GM19238 (cell line): ENCODE results near the gene CBLN3.

Experiments
- DNase-seq: peaks from one replicate; pipeline ENCODE4 v3.0.0; 2011; ENCODE audit warnings: low spot score; ENCODE audit not compliant: insufficient read length

Gene CBLN3

GRCh38 chr14:24426150-24426911 lies 3.1 kb downstream of the CBLN3 start:
- DNase-seq = no peak

GRCh38 chr14:24425704-24426103 lies 3.8 kb downstream of the CBLN3 start:
- no peak for DNase-seq

DNA sequence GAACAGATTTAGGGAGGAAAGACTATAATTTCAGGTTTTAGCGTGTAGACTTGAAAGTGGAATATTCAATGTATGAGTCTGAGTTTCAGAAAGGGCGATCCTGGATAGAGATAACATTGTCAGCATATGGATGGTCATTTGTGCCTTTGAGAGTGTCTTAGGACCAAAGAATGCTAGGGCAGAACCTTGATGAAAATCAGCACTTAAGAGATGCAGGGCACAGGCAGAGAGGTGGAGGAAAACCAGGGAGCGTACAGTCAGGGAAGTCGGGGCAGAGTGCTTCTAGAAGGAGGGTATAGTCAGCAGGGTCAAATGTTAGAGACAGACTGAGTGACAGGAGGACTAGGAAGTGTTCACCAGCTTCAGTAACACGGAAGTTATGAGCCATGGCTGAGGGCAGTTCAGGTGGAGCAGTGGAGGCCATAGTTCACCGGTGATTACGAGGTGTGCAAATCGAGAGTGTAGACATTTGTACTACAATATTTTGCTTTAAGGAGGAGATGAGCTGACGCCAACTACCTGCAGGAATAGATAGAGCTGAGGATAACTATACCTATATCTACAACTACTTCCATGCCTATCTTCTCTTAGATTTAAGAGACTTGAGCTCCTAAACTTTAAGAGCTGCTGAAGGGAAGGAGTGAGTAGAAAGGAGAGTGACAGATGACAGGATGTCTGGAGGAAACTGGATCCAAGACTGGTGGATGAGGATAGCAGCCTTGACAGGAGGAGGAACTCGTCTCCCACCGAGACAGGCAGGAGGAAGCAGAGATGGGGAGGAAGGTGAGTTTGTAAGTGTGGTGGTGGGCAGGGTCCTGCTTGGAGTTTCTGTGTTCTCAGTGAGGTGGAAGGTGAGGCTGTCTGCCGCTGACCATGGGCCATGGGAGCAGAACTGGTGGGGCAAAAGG lies 6.5 kb downstream of the CBLN3 start:
- no peak for DNase-seq

- no peak for DNase-seq
These were observed 7.2 kb downstream of the CBLN3 start for GRCh38 chr14:24422261-24422660.

DNA sequence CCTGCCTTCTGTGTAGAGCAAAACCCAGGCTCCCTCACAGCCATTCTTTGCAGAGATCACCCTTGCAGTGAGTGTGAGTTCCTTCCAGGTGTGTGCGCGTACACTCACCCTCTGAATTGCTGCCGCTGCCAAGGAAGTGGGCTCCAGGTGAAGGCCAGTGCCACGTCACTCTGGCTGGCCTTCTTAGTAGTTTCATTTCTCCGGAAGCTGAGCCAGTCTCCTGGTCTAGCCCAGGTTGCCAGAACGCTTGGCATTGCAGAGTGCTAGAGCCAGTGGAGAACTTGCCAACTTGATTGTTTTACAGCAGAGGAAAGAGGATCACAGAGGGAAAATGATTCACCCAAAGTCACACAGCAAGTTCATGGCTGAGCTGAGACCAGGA lies 11.0 kb downstream of the CBLN3 start:
- DNase-seq = no peak

DNA sequence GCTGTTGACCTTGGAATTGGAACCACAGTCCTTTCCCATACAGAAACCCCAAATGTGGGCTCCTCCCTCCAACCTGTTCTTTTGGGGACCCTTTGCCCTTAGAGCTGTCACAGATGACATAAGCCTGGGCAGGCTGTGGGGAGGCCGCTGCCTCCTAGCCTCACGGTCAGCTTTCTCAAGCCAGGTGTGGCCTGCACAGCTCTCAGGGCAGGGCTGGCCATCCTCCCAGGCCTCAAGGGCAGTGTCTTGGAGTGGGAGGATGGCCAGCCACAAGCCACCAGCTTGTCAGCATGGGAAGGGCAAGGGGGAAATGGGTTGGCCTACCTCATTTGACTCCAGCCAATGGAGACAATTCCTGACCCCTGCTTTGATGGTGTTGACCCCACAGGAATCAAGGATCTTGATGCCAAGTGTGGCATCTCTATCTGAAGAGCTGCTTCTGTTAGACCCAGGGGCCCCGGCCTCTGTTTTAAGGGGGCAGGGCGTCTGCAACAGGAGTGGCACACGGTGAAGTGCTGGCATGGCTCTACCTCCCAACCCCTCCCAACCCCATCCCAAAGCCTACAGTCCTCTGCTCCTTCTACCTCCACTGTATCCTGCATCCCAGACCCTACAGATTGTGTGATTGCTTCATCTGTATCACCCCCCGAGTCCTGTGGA lies 11.5 kb downstream of the CBLN3 start:
- no peak for DNase-seq

- DNase-seq = no peak
These were observed 12.4 kb downstream of the CBLN3 start for GRCh38 chr14:24416932-24417619.

DNA sequence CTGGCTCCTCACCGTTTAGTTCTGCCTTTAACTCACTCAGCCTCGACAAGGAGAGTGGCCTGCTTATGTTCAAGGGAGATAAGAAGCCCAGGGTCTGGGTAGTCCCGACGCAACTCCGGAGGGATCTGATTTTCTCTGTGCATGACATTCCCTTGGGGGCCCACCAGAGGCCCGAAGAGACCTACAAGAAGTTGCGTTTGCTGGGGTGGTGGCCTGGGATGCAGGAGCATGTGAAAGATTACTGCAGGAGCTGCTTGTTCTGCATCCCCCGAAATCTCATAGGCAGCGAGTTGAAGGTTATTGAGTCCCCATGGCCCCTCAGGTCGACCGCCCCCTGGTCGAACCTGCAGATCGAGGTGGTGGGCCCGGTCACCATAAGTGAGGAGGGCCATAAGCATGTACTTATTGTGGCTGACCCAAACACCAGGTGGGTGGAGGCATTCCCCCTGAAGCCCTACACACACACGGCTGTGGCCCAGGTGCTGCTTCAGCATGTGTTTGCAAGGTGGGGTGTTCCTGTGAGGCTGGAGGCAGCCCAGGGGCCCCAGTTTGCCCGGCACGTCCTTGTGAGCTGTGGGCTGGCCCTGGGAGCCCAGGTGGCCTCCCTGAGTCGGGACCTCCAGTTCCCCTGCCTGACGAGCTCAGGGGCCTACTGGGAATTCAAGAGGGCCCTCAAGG lies 13.1 kb downstream of the CBLN3 start:
- no peak for DNase-seq

GRCh38 chr14:24415421-24416253 lies 13.8 kb downstream of the CBLN3 start:
- no peak for DNase-seq

- no peak for DNase-seq
These were observed 14.6 kb downstream of the CBLN3 start for GRCh38 chr14:24414732-24415420.

- no peak for DNase-seq
These were observed 15.4 kb downstream of the CBLN3 start for GRCh38 chr14:24414077-24414476.

DNA sequence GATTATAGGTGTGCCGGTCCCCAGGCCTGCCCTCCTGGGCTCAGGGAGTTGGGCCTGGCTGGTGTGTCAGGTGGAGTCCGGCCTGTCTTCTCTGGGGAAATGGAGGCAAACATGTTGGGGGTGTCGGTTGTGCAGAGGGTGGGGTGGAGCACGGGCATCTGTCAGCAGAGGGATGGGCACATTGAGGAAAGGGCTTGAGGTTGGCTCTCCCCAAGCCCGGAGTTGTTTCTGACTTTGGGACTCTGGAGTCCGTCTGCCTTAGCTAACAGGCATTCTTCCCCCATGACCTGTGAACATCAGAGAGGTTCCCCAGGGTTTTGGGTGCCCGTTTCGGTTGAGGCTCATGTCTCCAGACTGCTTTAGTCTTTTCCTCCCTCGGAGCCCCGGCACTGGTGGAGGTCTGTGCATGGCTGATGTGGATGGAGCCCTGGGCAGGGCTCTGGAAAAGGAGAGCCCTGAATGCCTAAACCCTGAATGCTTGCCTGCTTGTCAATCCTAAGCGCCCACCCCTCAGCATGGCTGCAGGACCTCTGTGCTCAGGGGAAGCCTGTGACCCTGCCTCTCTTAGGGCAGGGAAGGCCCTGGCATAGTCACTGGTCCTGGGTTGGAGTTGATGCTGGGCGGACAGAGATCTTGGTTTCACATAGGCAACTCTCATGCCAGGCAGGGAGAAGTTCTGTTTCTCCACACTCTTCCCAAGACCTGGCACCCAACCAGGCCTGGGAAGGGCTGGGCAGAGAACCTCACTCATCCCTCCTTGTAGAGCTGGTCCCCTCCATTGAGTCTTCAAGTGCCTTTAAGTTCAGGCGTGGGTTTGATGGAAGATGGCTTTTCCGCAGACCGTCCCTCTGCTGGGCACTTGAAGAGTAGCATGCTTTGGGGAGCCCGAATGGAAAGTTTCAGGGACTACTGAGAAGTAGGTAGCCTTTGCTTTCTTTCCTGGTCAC lies 17.8 kb downstream of the CBLN3 start:
- DNase-seq = peak; percentile 45

- no peak for DNase-seq
These were observed 19.5 kb downstream of the CBLN3 start for GRCh38 chr14:24409956-24410355.

DNA sequence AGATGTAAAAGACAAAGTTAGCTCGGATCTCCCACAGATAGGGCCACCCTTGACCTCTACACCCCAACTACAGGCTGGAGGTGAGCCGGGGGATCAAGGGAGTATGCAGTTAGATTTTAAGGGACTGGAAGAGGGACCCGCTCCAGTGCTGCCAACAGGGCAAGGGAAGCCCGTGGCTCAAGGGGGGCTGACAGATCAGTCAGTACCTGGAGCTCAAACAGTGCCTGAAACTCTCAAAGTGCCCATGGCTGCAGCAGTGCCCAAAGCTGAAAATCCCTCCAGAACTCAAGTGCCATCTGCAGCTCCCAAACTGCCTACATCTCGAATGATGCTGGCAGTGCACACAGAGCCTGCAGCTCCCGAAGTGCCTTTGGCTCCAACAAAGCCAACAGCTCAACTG lies 20.3 kb downstream of the CBLN3 start:
- no peak for DNase-seq

DNA sequence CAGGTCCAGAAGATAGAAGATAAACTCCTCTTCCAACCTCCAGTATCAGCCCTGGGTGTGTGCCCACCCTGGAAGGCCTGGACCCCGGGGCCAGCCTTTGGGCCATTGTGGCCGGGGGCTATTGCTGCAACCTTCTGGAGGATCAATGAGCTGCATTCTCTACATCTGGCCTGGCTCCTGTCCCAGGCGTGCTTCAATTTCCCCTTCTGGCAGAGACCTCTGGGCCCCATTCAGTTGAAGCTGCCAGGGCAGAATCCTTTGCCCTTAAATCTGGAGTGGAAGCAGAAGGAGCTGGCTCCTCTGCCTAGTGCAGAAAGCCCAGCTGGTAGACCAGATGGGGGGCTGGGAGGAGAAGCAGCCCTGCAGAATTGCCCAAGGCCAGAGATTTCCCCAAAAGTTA lies 20.7 kb downstream of the CBLN3 start:
- DNase-seq = no peak

GRCh38 chr14:24407608-24408325 lies 21.7 kb downstream of the CBLN3 start:
- no peak for DNase-seq

GRCh38 chr14:24406416-24406815 lies 23.1 kb downstream of the CBLN3 start:
- no peak for DNase-seq

- DNase-seq = no peak
These were observed 24.7 kb downstream of the CBLN3 start for GRCh38 chr14:24404814-24405213.
